H1 (cell line): ENCODE measurements around the gene SEMA3C. TPM values are rescaled to one million over a fixed set of nuclear protein-coding genes. Genes with fewer than 3 reads are reported as not detected.

Experiments
- CTCF ChIA-PET: fragments of 300-600 bp; sonication (Branson Sonifier 250); formaldehyde crosslinking; loops from one replicate; lab custom pipeline; 2021; ENCODE audit not compliant: partially characterized antibody; lab: Charles Lee
- POLR2A ChIA-PET: fragments of 300-600 bp; sonication (Branson Sonifier 250); formaldehyde crosslinking; loops from one replicate; lab custom pipeline; 2021; ENCODE audit warnings: inconsistent platforms; ENCODE audit not compliant: partially characterized antibody; lab: Charles Lee
- DNase-seq, 2 experiments: peaks; one replicate each; pipeline versions ENCODE4 v3.0.0 to v3.0.0-alpha.2; 2010 to 2022; ENCODE audit warnings: low spot score in 2 of 2, low read depth in 1 of 2, mixed read lengths in 1 of 2
- FAIRE-seq: peaks from 2 replicates; lab custom pipeline; 2011; peaks lifted over from hg19 to GRCh38; lab: Jason Lieb, UNC
- H2AFZ ChIP-seq: 2 replicates; pipeline ENCODE4 v1.8.1; 2012; ENCODE audit warnings: low read length, inconsistent platforms
- H2AK5ac ChIP-seq: 2 replicates; pipeline ENCODE4 v1.6.1; 2013; ENCODE audit warnings: low read depth, low read length
- H2BK120ac ChIP-seq: replicated peaks from 2 replicates; pipeline ENCODE3; 2013; ENCODE audit warnings: low read depth, low read length, inconsistent platforms
- H2BK12ac ChIP-seq: 2 replicates; pipeline ENCODE4 v1.6.1; 2013; ENCODE audit warnings: low read depth, low read length
- H2BK15ac ChIP-seq: 2 replicates; pipeline ENCODE4 v1.6.1; 2013; ENCODE audit warnings: low read length
- H2BK20ac ChIP-seq: 2 replicates; pipeline ENCODE4 v1.6.1; 2013; ENCODE audit warnings: low read length
- H2BK5ac ChIP-seq: 2 replicates; pipeline ENCODE4 v1.6.1; 2013; ENCODE audit warnings: low read depth, low read length
- H3K14ac ChIP-seq: 2 replicates; pipeline ENCODE4 v1.6.1; 2013; ENCODE audit warnings: inconsistent platforms; ENCODE audit not compliant: insufficient read length
- H3K18ac ChIP-seq: 2 replicates; pipeline ENCODE4 v1.6.1; 2013; ENCODE audit warnings: low read length; ENCODE audit errors: extremely low read depth
- H3K23ac ChIP-seq: 2 replicates; pipeline ENCODE4 v1.6.1; 2013; ENCODE audit warnings: inconsistent platforms; ENCODE audit not compliant: insufficient read length
- H3K23me2 ChIP-seq: 2 replicates; pipeline ENCODE4 v1.6.1; 2013; ENCODE audit warnings: low read depth, low read length
- H3K27ac ChIP-seq: 2 replicates; pipeline ENCODE4 v1.6.1; 2011; ENCODE audit warnings: low read depth, low read length, inconsistent platforms
- H3K27me3 ChIP-seq, 4 experiments: replicated peaks in 1 of 4; 1 replicate in 1 of 4; 2 replicates in 3 of 4; pipeline versions ENCODE4 v1.6.1 to v1.8.1; 2011 to 2013; ENCODE audit warnings: low read length in 3 of 4, mild to moderate bottlenecking in 3 of 4, inconsistent platforms in 2 of 4, mixed read lengths in 2 of 4, moderate library complexity in 1 of 4; ENCODE audit not compliant: control insufficient read depth in 3 of 4, insufficient read depth in 3 of 4; ENCODE audit errors: extremely low read depth in 1 of 4
- H3K36me3 ChIP-seq, 4 experiments: 2 replicates each; pipeline versions ENCODE4 v1.6.1 to v1.8.1; 2011 to 2013; ENCODE audit warnings: mild to moderate bottlenecking in 4 of 4, low read length in 3 of 4, moderate library complexity in 2 of 4, control low read depth in 1 of 4, inconsistent platforms in 1 of 4; ENCODE audit not compliant: insufficient read depth in 4 of 4, control insufficient read depth in 2 of 4
- H3K4ac ChIP-seq: replicated peaks from 2 replicates; pipeline ENCODE3; 2013; ENCODE audit warnings: low read length, low read depth, mixed read lengths, inconsistent platforms; ENCODE audit not compliant: insufficient read length
- H3K4me1 ChIP-seq, 4 experiments: replicated peaks in 1 of 4; 1 replicate in 1 of 4; 2 replicates in 3 of 4; pipeline versions ENCODE4 v1.6.1 to v1.8.1; 2011 to 2013; ENCODE audit warnings: low read length in 3 of 4, inconsistent platforms in 2 of 4, mixed read lengths in 1 of 4; ENCODE audit not compliant: insufficient read depth in 4 of 4, control insufficient read depth in 3 of 4
- H3K4me2 ChIP-seq, 2 experiments: 2 replicates each; pipeline versions ENCODE4 v1.6.1 to v1.8.1; 2011 to 2013; ENCODE audit warnings: low read depth in 2 of 2, low read length in 2 of 2, control low read depth in 1 of 2, inconsistent platforms in 1 of 2, mild to moderate bottlenecking in 1 of 2; ENCODE audit not compliant: insufficient read depth in 1 of 2
- H3K4me3 ChIP-seq, 4 experiments: fragments of 200-600, 300-600 bp in 1 of 4; sonication (generic), shearing (Covaris generic), sonication (Bioruptor Twin) in 1 of 4; 2 replicates each; pipeline versions ENCODE4 v1.5.1 to v1.8.1; 2011 to 2016; ENCODE audit warnings: low read length in 4 of 4, low read depth in 3 of 4, control low read depth in 2 of 4, inconsistent platforms in 2 of 4, mild to moderate bottlenecking in 2 of 4, mixed read lengths in 1 of 4, moderate library complexity in 1 of 4; ENCODE audit not compliant: insufficient read depth in 2 of 4; ENCODE audit errors: extremely low read depth in 1 of 4
- H3K56ac ChIP-seq: replicated peaks from 2 replicates; pipeline ENCODE3; 2013; ENCODE audit warnings: low read depth, mild to moderate bottlenecking, mixed read lengths, low read length, inconsistent platforms; ENCODE audit not compliant: insufficient read length
- H3K79me1 ChIP-seq: 2 replicates; pipeline ENCODE4 v1.6.1; 2013; ENCODE audit warnings: low read depth, low read length, control low read depth
- H3K79me2 ChIP-seq, 2 experiments: 2 replicates each; pipeline versions ENCODE4 v1.6.1 to v1.8.1; 2012 to 2013; ENCODE audit warnings: low read length in 2 of 2, mild to moderate bottlenecking in 2 of 2, inconsistent platforms in 1 of 2; ENCODE audit not compliant: insufficient read depth in 2 of 2, control insufficient read depth in 1 of 2
- H3K9ac ChIP-seq, 4 experiments: replicated peaks in 1 of 4; 1 replicate in 1 of 4; 2 replicates in 3 of 4; pipeline versions ENCODE4 v1.6.1 to v1.8.1; 2011 to 2013; ENCODE audit warnings: low read depth in 3 of 4, low read length in 3 of 4, control low read depth in 2 of 4, mild to moderate bottlenecking in 2 of 4, moderate library complexity in 2 of 4, inconsistent platforms in 1 of 4; ENCODE audit errors: extremely low read depth in 1 of 4
- H3K9me3 ChIP-seq, 2 experiments: 2 replicates each; pipeline versions ENCODE4 v1.6.1 to v1.8.1; 2012 to 2013; ENCODE audit warnings: mild to moderate bottlenecking in 2 of 2, moderate library complexity in 2 of 2, control low read depth in 1 of 2, inconsistent platforms in 1 of 2, low read depth in 1 of 2, low read length in 1 of 2, mixed read lengths in 1 of 2; ENCODE audit not compliant: insufficient read depth in 2 of 2
- H4K20me1 ChIP-seq, 2 experiments: replicated peaks in 1 of 2; 2 replicates each; pipeline versions ENCODE3 to v1.8.1; 2011 to 2013; ENCODE audit warnings: inconsistent platforms in 2 of 2, low read length in 2 of 2, mild to moderate bottlenecking in 1 of 2; ENCODE audit not compliant: insufficient read depth in 2 of 2, control insufficient read depth in 1 of 2
- H4K5ac ChIP-seq: 2 replicates; pipeline ENCODE4 v1.6.1; 2013; ENCODE audit warnings: low read length, low read depth, mixed read lengths, inconsistent platforms; ENCODE audit not compliant: insufficient read length
- H4K8ac ChIP-seq: 2 replicates; pipeline ENCODE4 v1.8.0; 2013; ENCODE audit warnings: mild to moderate bottlenecking, moderate library complexity, low read length, inconsistent platforms; ENCODE audit not compliant: insufficient read depth; ENCODE audit errors: extremely low read depth
- H4K91ac ChIP-seq: replicated peaks from 2 replicates; pipeline ENCODE3; 2013; ENCODE audit warnings: low read length, mixed read lengths, inconsistent platforms; ENCODE audit not compliant: insufficient read length
- ATF2 ChIP-seq: IDR thresholded peaks from 2 replicates; pipeline ENCODE4 v1.6.1; 2012; ENCODE audit warnings: low read length, inconsistent platforms
- BACH1 ChIP-seq: IDR thresholded peaks from 2 replicates; pipeline ENCODE4 v1.6.1; 2012; ENCODE audit warnings: low read length, improper control_type of control experiment
- CBX5 ChIP-seq: fragments of 300-800, 300-1000 bp; sonication (generic); IDR thresholded peaks from 2 replicates; pipeline ENCODE4 v1.7.1; 2016; ENCODE audit warnings: antibody characterized with exemption, low read length, low read depth
- GABPA ChIP-seq: IDR thresholded peaks from 2 replicates; pipeline ENCODE4 v1.6.1; 2011; ENCODE audit warnings: mild to moderate bottlenecking, low read length, moderate library complexity, borderline replicate concordance; ENCODE audit not compliant: insufficient read depth
- HDAC2 ChIP-seq, 2 experiments: fragments of 300-600 bp in 1 of 2; sonication (generic) in 1 of 2; IDR thresholded peaks; 2 replicates each; pipeline ENCODE4 v1.6.1; 2011 to 2012; ENCODE audit warnings: low read depth in 2 of 2, low read length in 2 of 2, mild to moderate bottlenecking in 2 of 2, moderate library complexity in 2 of 2, borderline replicate concordance in 1 of 2, inconsistent platforms in 1 of 2
- NANOG ChIP-seq: IDR thresholded peaks from 2 replicates; pipeline ENCODE4 v1.6.1; 2011; ENCODE audit warnings: low read length, low read depth, mild to moderate bottlenecking, inconsistent platforms; ENCODE audit not compliant: insufficient read depth, poor library complexity, severe bottlenecking
- POLR2AphosphoS5 ChIP-seq: IDR thresholded peaks from 2 replicates; pipeline ENCODE4 v1.6.1; 2011; ENCODE audit warnings: low read depth, low read length
- RBBP5 ChIP-seq: IDR thresholded peaks from 2 replicates; pipeline ENCODE4 v1.7.1; 2012; ENCODE audit warnings: low read depth, mild to moderate bottlenecking, inconsistent platforms, low read length, moderate library complexity, borderline replicate concordance
- SAP30 ChIP-seq: fragments of 300-600 bp; sonication (generic); IDR thresholded peaks from 2 replicates; pipeline ENCODE4 v1.7.1; 2012; ENCODE audit warnings: low read length, moderate library complexity, mild to moderate bottlenecking, inconsistent platforms; ENCODE audit not compliant: insufficient read depth, insufficient replicate concordance
- SIRT6 ChIP-seq: IDR thresholded peaks from one replicate; pipeline ENCODE4 v1.7.1; 2012; ENCODE audit warnings: low read length, inconsistent platforms
- SIX5 ChIP-seq: IDR thresholded peaks from 2 replicates; pipeline ENCODE4 v1.6.1; 2011; ENCODE audit warnings: mild to moderate bottlenecking, low read depth, low read length
- YY1 ChIP-seq: IDR thresholded peaks from 2 replicates; pipeline ENCODE4 v1.6.1; 2011; ENCODE audit warnings: low read depth, mild to moderate bottlenecking, low read length
- WGBS, 2 experiments: shearing (Covaris generic) in 1 of 2; methylation state at CpG; one replicate each; pipeline versions ENCODE4 v1.1.6 to v1.1.7; 2013 to 2015; ENCODE audit warnings: low lambda C conversion rate in 2 of 2, mixed read lengths in 2 of 2, inconsistent platforms in 1 of 2, low coverage in 1 of 2, missing lambda C conversion rate in 1 of 2; ENCODE audit not compliant: insufficient replicate concordance in 2 of 2, insufficient coverage in 1 of 2, insufficient read length in 1 of 2; ENCODE audit errors: extremely low coverage in 1 of 2, missing lambda C conversion rate in 1 of 2; 5-methylcytosine and 5-hydroxymethylcytosine counted together
- polyA plus RNA-seq, 7 experiments: library from polyadenylated mRNA; depleted of rRNA in 3 of 7; stranded (reverse) in 5 of 7; unstranded in 2 of 7; fragments of >200 nt in 5 of 7; fragments of 200-250 nt in 2 of 7; gene quantifications; 1 replicate in 5 of 7; 2 replicates in 1 of 7; 4 replicates in 1 of 7; pipeline versions ENCODE4 v1.2.1 to v1.2.3, GENCODE V29; 2011 to 2013; ENCODE audit warnings: missing spikeins in 2 of 7, mixed read lengths in 2 of 7
- total RNA-seq: library from RNA; stranded (reverse); fragmentation: NEBNext Ultra II Directional; extraction: Animal tissue kit (Norgen Biotek cat#: 25700); gene quantifications from 2 replicates; pipeline ENCODE4 v1.2.1, GENCODE V29; 2021
- TF ChIP-seq, protein P1 (sequence below): IDR thresholded peaks from 2 replicates; pipeline ENCODE4 v1.6.1; 2012; ENCODE audit warnings: inconsistent platforms

The SEMA3C gene
- total and polyA plus RNA-seq, 2 of the 8 experiments (the other 6 are each of a cell fraction or from before 2014, with no cell fraction given), result 0.15 to 1.4 TPM

- Histone ChIP-seq H3K4me2 (no peak overlapping the region), H2BK20ac (no peak overlapping the region), H3K9ac (no peak overlapping the region), H3K79me1 (no peaks in the 10 kb centered on the region), H3K36me3 (no peaks in the 10 kb centered on the region), H3K56ac (no peak overlapping the region), H3K23ac (no peak overlapping the region), H2AFZ (no peak overlapping the region), H3K79me2 (no peaks in the 10 kb centered on the region), H4K20me1 (no peaks in the 10 kb centered on the region), H2BK120ac (no peak overlapping the region), H2BK5ac (no peak overlapping the region), H3K4me1 (no peaks in the 10 kb centered on the region), H3K23me2 (no peaks in the 10 kb centered on the region), H3K4me3 (no peak overlapping the region), H3K27ac (no peak overlapping the region), H2BK12ac (no peak overlapping the region), H2BK15ac (no peak overlapping the region), H4K5ac (no peak overlapping the region), H3K14ac (no peak overlapping the region), H2AK5ac (no peak overlapping the region), H4K91ac (no peak overlapping the region), H3K27me3 (no peaks in the 10 kb centered on the region), H3K9me3 (no peaks in the 10 kb centered on the region), H4K8ac (no peak overlapping the region), H3K4ac (no peak overlapping the region), H3K18ac (no peak overlapping the region)
- no peak for DNase-seq
- 94% methylated on average over 4 of the region's 4 CpGs; no CpG with 5 or more reads in 1 of the 2 experiments for WGBS, 2 experiments
- ChIA-PET POLR2A (no interaction called here), CTCF (no interaction called here)
- FAIRE-seq, result no peak
- TF ChIP-seq SIRT6 (no peak), ATF2 (no peak), RBBP5 (no peak), POLR2AphosphoS5 (no peak), SIX5 (no peak), GABPA (no peak), YY1 (no peak), BACH1 (no peak), CBX5 (no peak), HDAC2 (IDR thresholded peaks at IDR 0.05; ENCODE audit: borderline replicate concordance in 1 of 2, low read depth in 2 of 2, low read length in 2 of 2) (no peak), SAP30 (no peak), NANOG (no peak)
- TF ChIP-seq, protein P1, sequence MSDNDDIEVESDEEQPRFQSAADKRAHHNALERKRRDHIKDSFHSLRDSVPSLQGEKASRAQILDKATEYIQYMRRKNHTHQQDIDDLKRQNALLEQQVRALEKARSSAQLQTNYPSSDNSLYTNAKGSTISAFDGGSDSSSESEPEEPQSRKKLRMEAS, result no peak
Measured at GRCh38 chr7:80790877-80791276, 128.0 kb downstream of the SEMA3C start.
